ENCODE measurements around the gene OSBPL6. TPM values are rescaled to one million over a fixed set of nuclear protein-coding genes. Genes with fewer than 3 reads are reported as not detected.

Gene OSBPL6
- total RNA-seq, 1 experiment from 2014 or later, result 11.6 TPM

- POLR2A ChIA-PET, result no interaction called here
- H3K9ac ChIP-seq (ENCODE audit: low read length), result no peak overlapping the region
- H3K4me1 ChIP-seq (ENCODE audit: control insufficient read depth in 1 of 2, insufficient read depth in 2 of 2, low read length in 2 of 2), result no peaks in the 10 kb centered on the region
- H3K27ac ChIP-seq (ENCODE audit: low read depth, low read length), result no peak overlapping the region
- intact Hi-C loops (cut with micrococcal nuclease), result no loop called here
- no peak for DNase-seq (ENCODE audit: low read depth, low spot score)
- TF ChIP-seq ELF1 (IDR thresholded peaks at IDR 0.05; ENCODE audit: borderline replicate concordance, low read depth), result no peak
- no peak for TF ChIP-seq EZH2 (IDR thresholded peaks at IDR 0.05)
- no peak for TF ChIP-seq JUND (IDR thresholded peaks at IDR 0.05)
- TF ChIP-seq SRF (IDR thresholded peaks at IDR 0.05; ENCODE audit: low read depth), result no peak
- no peak for TF ChIP-seq EZH2phosphoT487 (IDR thresholded peaks at IDR 0.05; ENCODE audit: borderline replicate concordance)
- TF ChIP-seq POLR2A (IDR thresholded peaks at IDR 0.05; ENCODE audit: borderline replicate concordance, extremely low read depth, insufficient read depth, insufficient read length), result no peak
- no peak for TF ChIP-seq SIN3A (IDR thresholded peaks at IDR 0.05; ENCODE audit: low read depth)
- TF ChIP-seq POLR2AphosphoS5 (IDR thresholded peaks at IDR 0.05; ENCODE audit: low read depth, low read length), result no peak
- no peak for TF ChIP-seq FOSL1 (IDR thresholded peaks at IDR 0.05; ENCODE audit: low read depth)
- TF ChIP-seq, protein P1, sequence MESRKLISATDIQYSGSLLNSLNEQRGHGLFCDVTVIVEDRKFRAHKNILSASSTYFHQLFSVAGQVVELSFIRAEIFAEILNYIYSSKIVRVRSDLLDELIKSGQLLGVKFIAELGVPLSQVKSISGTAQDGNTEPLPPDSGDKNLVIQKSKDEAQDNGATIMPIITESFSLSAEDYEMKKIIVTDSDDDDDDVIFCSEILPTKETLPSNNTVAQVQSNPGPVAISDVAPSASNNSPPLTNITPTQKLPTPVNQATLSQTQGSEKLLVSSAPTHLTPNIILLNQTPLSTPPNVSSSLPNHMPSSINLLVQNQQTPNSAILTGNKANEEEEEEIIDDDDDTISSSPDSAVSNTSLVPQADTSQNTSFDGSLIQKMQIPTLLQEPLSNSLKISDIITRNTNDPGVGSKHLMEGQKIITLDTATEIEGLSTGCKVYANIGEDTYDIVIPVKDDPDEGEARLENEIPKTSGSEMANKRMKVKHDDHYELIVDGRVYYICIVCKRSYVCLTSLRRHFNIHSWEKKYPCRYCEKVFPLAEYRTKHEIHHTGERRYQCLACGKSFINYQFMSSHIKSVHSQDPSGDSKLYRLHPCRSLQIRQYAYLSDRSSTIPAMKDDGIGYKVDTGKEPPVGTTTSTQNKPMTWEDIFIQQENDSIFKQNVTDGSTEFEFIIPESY (IDR thresholded peaks at IDR 0.05; ENCODE audit: extremely low read depth, insufficient replicate concordance, low read length), result no peak
- no peak for TF ChIP-seq REST (IDR thresholded peaks at IDR 0.05; ENCODE audit: low read depth)
- no peak for TF ChIP-seq ATF3 (IDR thresholded peaks at IDR 0.05)
- TF ChIP-seq CBX3 (IDR thresholded peaks at IDR 0.05; ENCODE audit: low read depth), result no peak
- TF ChIP-seq RAD21 (IDR thresholded peaks at IDR 0.05; ENCODE audit: low read depth), result no peak
- TF ChIP-seq TCF7L2 (IDR thresholded peaks at IDR 0.05; ENCODE audit: borderline replicate concordance, extremely low read depth, insufficient read depth, insufficient read length), result no peak
- BruUV-seq (replicated peaks), result no TSS peak
- no peaks in the 10 kb centered on the region for H3K9me3 ChIP-seq (ENCODE audit: control insufficient read depth in 1 of 2, insufficient read depth in 1 of 2, low read depth in 1 of 2, low read length in 2 of 2)
- no peak overlapping the region for H2AFZ ChIP-seq (ENCODE audit: low read depth, low read length, poor library complexity, severe bottlenecking)
- no peaks in the 10 kb centered on the region for H4K20me1 ChIP-seq (ENCODE audit: insufficient read depth)
- H3K79me2 ChIP-seq (ENCODE audit: insufficient read depth, low read length), result no peaks in the 10 kb centered on the region
- no peak for ATAC-seq
- H3K36me3 ChIP-seq (ENCODE audit: control insufficient read depth in 1 of 2, insufficient read depth in 2 of 2, low read length in 2 of 2), result no peaks in the 10 kb centered on the region
- CTCF ChIA-PET, result no interaction called here
- RAD21 ChIA-PET (ENCODE audit: low non-redundant PET in 1 of 2, low total read pairs in 2 of 2, uncharacterized antibody in 2 of 2, unreplicated experiment in 2 of 2), result no interaction called here
- H3K27me3 ChIP-seq (ENCODE audit: insufficient read depth, low read length), result no peaks in the 10 kb centered on the region
- no peaks in the 10 kb centered on the region for H3K9me2 ChIP-seq (ENCODE audit: insufficient read depth)
- no peak overlapping the region for H3K4me3 ChIP-seq (replicated peaks in 1 of 2; ENCODE audit: low read depth in 1 of 2, low read length in 2 of 2)
- H3K4me2 ChIP-seq (ENCODE audit: low read length), result no peak overlapping the region
Measured at GRCh38 chr2:178315078-178315477, 120.8 kb downstream of the OSBPL6 start.

All from HCT116 (cell line).